Nucleus accumbens (tissue), 56 donors: Measurements from ENCODE around the gene FRMPD2.
A peak's percentile ranks its signal among the peaks of the same experiment; 100 is the strongest.
"Not testable (repeated sequence)": the region's sequence is repeated elsewhere in the genome, so short reads cannot be mapped to it uniquely, and the experiment has no call there.

Source experiments
- DNase-seq, 56 donors: peaks; one replicate each; lab custom pipeline; 2025; lab: John Stamatoyannopoulos, UW

Gene FRMPD2

GRCh38 chr10:48291190-48291589 lies 16.7 kb upstream of the FRMPD2 start:
- no peak for DNase-seq

- DNase-seq: no peak
Measured at GRCh38 chr10:48290286-48290685, 15.8 kb upstream of the FRMPD2 start.

- peak in 44 of 56 donors; percentile 17 to 77 (median 39) for DNase-seq
Measured at GRCh38 chr10:48289501-48290238, 15.2 kb upstream of the FRMPD2 start.

- no peak for DNase-seq
Measured at GRCh38 chr10:48288661-48289060, 14.2 kb upstream of the FRMPD2 start.

- peak in 53 of 56 donors; percentile 22 to 91 (median 68) for DNase-seq
Measured at GRCh38 chr10:48287417-48288391, 13.2 kb upstream of the FRMPD2 start.

- no peak for DNase-seq
Measured at GRCh38 chr10:48286356-48286755, 11.9 kb upstream of the FRMPD2 start.

GRCh38 chr10:48285710-48286109 lies 11.2 kb upstream of the FRMPD2 start:
- no peak for DNase-seq

- DNase-seq: no peak
Measured at GRCh38 chr10:48284811-48285210, 10.3 kb upstream of the FRMPD2 start.

- DNase-seq: no peak
Measured at GRCh38 chr10:48284002-48284546, 9.6 kb upstream of the FRMPD2 start.

- no peak for DNase-seq
Measured at GRCh38 chr10:48282829-48283228, 8.3 kb upstream of the FRMPD2 start.

- not testable (repeated sequence) for DNase-seq
Measured at GRCh38 chr10:48281697-48282096, 7.2 kb upstream of the FRMPD2 start.

GRCh38 chr10:48279081-48279751 lies 4.7 kb upstream of the FRMPD2 start:
- DNase-seq: no peak

GRCh38 chr10:48277093-48277492 lies 2.6 kb upstream of the FRMPD2 start:
- DNase-seq: no peak

GRCh38 chr10:48273741-48274140 lies 755 bp downstream of the FRMPD2 start:
- DNase-seq: no peak

- DNase-seq: no peak
Measured at GRCh38 chr10:48272682-48273081, 1.8 kb downstream of the FRMPD2 start.

GRCh38 chr10:48271047-48271730 lies 3.3 kb downstream of the FRMPD2 start:
- DNase-seq: peak in 7 of 56 donors; percentile 6 to 22 (median 14)

- no peak for DNase-seq
Measured at GRCh38 chr10:48266528-48266927, 8.0 kb downstream of the FRMPD2 start.

GRCh38 chr10:48258105-48258504 lies 16.4 kb downstream of the FRMPD2 start:
- DNase-seq: no peak

- no peak for DNase-seq
Measured at GRCh38 chr10:48257407-48257961, 17.0 kb downstream of the FRMPD2 start.

- DNase-seq: no peak
Measured at GRCh38 chr10:48255722-48256121, 18.8 kb downstream of the FRMPD2 start.
